Measurements from ENCODE around the gene SLC17A8.
A peak's percentile ranks its signal among the peaks of the same experiment; 100 is the strongest.

GRCh38 chr12:100348657-100349454 lies 8.0 kb upstream of the SLC17A8 start:
- TF ChIP-seq CTCF (IDR thresholded peaks at IDR 0.05; ENCODE audit: insufficient read depth, low read depth, low read length) (peak; percentile 43), EZH2 (IDR thresholded peaks at IDR 0.05; ENCODE audit: insufficient read depth, low read length) (no peak)

Data from astrocyte (in vitro differentiated cells and primary cell).